GM18907 (cell line): ENCODE data around the gene NIPA2.

Experiments used
- ATAC-seq: cut with Tn5 transposase; IDR thresholded peaks from one replicate; pipeline ENCODE4 v1.9.1; 2021; ENCODE audit warnings: mild to moderate bottlenecking, moderate library complexity; ENCODE audit not compliant: unreplicated experiment

Gene NIPA2

GRCh38 chr15:22831473-22831872, 7.0 kb upstream of the NIPA2 start:
- ATAC-seq = no peak

GRCh38 chr15:22839046-22839695, 705 bp downstream of the NIPA2 start:
- no peak for ATAC-seq

GRCh38 chr15:22844421-22845288, 6.2 kb downstream of the NIPA2 start:
- no peak for ATAC-seq

- no peak for ATAC-seq
Observed at GRCh38 chr15:22845289-22845900, 6.9 kb downstream of the NIPA2 start.

- ATAC-seq = no peak
Observed at GRCh38 chr15:22846073-22846472, 7.6 kb downstream of the NIPA2 start.

GRCh38 chr15:22850055-22850454, 11.6 kb downstream of the NIPA2 start:
- ATAC-seq = no peak

GRCh38 chr15:22851513-22851912, 13.0 kb downstream of the NIPA2 start:
- ATAC-seq = no peak

GRCh38 chr15:22855791-22856190, 17.3 kb downstream of the NIPA2 start:
- ATAC-seq = no peak

- ATAC-seq = no peak
Observed at GRCh38 chr15:22856659-22857058, 18.2 kb downstream of the NIPA2 start.

GRCh38 chr15:22861161-22861560, 22.7 kb downstream of the NIPA2 start:
- ATAC-seq = no peak

- ATAC-seq = no peak
Observed at GRCh38 chr15:22863356-22863755, 24.9 kb downstream of the NIPA2 start.

- no peak for ATAC-seq
Observed at GRCh38 chr15:22866079-22866478, 27.6 kb downstream of the NIPA2 start.

GRCh38 chr15:22867886-22868285, 29.4 kb downstream of the NIPA2 start:
- no peak for ATAC-seq

GRCh38 chr15:22868495-22868894, 30.0 kb downstream of the NIPA2 start:
- ATAC-seq = no peak

GRCh38 chr15:22868928-22869327, 30.5 kb downstream of the NIPA2 start:
- ATAC-seq = no peak

GRCh38 chr15:22869856-22870255, 31.4 kb downstream of the NIPA2 start:
- no peak for ATAC-seq

GRCh38 chr15:22870865-22871264, 32.4 kb downstream of the NIPA2 start:
- ATAC-seq = no peak

- ATAC-seq = no peak
Observed at GRCh38 chr15:22871481-22872086, 33.1 kb downstream of the NIPA2 start.

GRCh38 chr15:22872936-22873701, 34.7 kb downstream of the NIPA2 start:
- no peak for ATAC-seq

GRCh38 chr15:22873841-22874240, 35.4 kb downstream of the NIPA2 start:
- ATAC-seq = no peak

GRCh38 chr15:22874256-22874655, 35.8 kb downstream of the NIPA2 start:
- ATAC-seq = no peak
